Measurements from ENCODE around the gene TOM1L2.
"Not testable (repeated sequence)": the region's sequence is repeated elsewhere in the genome, so short reads cannot be mapped to it uniquely, and the experiment has no call there.

The TOM1L2 gene

GRCh38 chr17:17921192-17922069 is 50.8 kb downstream of the TOM1L2 start:
- DNase-seq: no peak

DNA sequence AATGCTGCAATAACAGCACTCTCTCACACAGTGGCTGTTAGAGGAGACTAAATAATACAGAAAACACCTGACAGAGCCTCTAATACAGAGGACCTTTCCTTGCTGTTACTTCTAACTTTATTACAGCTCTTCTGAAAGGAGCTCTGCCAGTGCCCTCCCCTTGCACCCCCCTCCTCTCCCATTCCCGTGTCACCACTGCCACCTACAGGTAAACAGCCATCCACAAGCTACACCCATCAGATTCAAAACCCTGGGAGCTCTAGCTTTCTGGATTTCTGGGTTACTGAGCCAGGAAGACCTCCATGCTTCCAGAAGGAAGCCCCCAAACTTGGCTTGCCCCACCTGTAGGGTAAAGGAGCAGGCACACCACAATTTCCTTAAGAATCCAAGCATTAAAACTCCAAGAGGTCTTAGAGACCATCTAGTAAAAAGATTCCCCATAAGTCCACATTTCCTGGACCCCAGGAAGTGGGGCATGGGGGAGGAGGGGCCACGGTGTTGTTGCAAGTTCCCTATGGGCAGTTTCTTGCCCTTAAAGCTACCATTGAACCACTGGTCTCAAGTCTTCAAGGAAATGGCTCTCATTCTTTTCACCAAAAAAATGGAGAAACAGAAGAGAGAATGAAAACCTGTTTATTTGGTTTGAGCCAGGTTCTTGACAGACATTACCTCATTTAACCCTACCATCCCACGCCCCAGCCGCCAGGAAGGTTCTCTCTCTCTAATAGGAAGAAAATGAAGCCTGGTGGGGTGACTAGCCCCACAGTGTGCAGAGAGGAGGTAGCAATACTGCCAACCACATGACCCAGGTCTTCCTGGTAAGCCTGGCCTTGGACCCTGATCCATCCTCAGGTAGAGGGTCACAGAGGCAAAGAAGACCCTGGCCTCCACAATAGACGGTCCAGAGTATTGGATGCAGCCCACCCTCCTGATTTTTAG is 52.8 kb downstream of the TOM1L2 start:
- DNase-seq: peak; percentile 56 to 70

DNA sequence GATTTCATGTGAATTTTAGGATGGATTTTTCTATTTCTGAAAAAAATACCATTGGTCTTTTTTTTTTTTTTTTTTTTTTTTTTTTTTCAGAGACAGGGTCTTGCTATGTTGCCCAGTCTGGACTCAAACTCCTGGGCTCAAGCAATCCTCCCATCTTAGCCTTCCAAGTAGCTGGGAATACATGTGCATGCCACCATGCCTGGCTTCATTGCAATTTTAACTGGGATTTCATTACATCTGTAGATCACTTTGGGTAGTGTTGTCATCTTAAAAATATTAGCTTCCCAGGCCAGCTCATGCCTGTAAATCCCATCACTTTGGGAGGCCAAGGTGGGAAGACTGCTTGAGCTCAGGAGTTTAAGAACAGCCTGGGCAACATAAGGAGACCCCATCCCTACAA is 54.8 kb downstream of the TOM1L2 start:
- DNase-seq: no peak

DNA sequence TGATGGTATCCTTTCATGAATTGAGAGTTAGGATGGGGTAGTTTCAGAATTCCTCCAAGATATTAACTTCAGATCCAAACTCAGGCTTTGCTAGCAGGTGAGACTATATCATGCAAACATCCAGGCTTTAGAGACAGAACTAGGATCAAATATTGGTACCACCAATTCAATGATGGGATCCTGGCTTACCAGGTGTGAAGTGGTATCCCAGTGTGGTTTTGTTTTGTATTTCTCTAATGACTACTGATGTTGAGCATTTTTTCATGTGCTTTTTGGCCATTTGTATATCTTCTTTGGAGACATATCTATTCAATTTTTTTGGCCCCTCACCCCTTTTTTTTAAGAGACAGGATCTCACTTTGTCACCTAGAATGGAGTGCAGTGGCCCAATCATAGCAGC is 57.0 kb downstream of the TOM1L2 start:
- no peak for DNase-seq

GRCh38 chr17:17913695-17914332 is 58.4 kb downstream of the TOM1L2 start:
- peak; percentile 14 to 28 for DNase-seq

DNA sequence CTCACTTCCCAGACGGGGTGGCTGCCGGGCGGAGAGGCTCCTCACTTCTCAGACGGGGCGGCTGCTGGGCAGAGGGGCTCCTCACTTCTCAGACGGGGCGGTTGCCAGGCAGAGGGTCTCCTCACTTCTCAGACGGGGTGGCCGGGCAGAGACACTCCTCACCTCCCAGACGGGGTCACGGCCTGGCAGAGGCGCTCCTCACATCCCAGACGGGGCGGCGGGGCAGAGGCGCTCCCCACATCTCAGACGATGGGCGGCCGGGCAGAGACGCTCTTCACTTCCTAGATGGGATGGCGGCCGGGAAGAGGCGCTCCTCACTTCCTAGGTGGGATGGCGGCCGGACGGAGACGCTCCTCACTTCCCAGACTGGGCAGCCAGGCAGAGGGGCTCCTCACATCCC is 59.9 kb downstream of the TOM1L2 start:
- DNase-seq: not testable (repeated sequence)

DNA sequence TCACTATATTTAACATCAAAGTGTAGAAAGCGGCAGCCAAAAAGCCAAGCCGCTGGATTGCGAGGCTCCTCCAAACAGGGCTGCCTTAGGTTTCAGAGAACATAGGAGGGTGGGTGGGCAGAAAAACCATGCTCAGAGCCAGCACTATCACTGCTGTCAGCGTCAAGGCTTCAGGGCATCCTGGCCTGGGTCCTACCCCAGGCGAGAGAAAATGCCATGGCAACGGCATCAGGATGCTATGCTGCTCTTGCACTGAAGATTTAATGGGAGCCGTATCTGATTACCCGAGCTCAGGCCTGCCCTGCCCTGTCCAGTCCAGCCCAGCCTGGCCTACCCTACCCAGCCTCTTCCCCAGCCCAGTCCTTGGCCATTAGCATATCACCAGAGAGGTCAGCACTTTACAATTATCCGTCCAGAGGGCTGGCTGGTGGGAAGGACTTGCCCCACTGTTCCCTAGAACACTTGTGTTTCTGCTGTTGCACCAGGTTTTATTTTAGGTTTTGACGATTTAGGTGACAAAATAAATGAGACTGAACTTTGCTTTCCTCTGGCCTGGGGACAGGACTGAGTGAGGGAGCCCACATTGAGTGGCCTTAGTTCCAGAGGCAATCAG is 61.1 kb downstream of the TOM1L2 start:
- no peak for DNase-seq

GRCh38 chr17:17910060-17910459 is 62.1 kb downstream of the TOM1L2 start:
- DNase-seq: no peak

DNA sequence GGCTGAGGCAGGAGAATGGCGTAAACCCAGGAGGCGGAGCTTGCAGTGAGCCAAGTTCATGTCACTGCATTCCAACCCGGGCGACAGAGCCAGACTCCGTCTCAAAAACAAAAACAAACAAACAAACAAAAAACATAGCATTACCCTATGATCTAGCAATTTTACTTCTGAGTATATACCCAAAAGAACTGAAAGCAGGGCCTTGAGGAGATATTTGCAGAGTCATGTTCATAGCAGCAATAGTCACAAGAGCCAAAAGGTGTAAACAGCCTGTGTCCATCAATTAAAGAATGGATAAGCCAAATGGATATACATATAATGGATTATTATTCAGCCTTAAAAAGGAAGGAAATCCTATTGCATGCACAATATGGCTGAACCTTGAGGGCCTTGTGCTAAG is 63.1 kb downstream of the TOM1L2 start:
- no peak for DNase-seq

- DNase-seq: no peak
Observed at GRCh38 chr17:17907469-17907868, 64.7 kb downstream of the TOM1L2 start.

DNA sequence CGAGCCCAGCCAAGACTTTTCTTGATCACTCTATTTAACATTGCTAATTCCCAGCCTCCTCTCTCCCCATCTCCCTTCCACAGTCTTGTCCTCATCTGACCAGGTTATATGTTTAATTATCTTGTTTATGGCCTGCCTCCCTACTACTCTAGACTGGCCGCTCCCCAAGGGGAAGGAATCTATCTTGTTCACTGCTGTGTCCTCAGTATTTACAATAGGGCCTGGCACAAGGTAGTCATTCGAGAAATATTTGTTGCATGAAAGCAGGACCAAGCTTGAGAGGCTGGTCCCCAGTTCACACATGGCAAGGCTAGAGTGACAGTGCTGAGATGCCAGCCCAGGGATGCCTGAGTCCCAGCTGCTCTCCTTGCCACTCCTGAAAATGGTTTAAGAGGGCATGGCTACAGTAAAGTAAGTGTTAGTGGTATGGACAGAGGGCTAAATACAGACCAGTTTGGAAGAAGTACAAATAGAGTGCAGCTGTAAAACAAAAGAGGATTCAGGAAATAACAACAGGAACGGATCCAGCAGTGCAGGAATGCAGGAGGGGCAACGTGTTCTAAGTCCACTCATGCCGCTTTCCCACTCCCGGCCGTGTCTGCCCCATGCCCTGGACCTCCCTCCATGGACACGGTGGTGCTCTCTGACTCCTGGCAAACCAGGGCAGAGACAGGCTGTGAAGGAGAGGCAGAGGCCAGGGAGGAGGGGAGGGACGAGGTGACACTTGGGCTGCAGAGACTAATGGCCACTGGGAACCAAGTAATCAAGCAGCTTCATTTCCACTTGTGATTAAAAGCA is 65.6 kb downstream of the TOM1L2 start:
- no peak for DNase-seq

- DNase-seq: no peak
Observed at GRCh38 chr17:17905036-17905320, 67.2 kb downstream of the TOM1L2 start.

DNA sequence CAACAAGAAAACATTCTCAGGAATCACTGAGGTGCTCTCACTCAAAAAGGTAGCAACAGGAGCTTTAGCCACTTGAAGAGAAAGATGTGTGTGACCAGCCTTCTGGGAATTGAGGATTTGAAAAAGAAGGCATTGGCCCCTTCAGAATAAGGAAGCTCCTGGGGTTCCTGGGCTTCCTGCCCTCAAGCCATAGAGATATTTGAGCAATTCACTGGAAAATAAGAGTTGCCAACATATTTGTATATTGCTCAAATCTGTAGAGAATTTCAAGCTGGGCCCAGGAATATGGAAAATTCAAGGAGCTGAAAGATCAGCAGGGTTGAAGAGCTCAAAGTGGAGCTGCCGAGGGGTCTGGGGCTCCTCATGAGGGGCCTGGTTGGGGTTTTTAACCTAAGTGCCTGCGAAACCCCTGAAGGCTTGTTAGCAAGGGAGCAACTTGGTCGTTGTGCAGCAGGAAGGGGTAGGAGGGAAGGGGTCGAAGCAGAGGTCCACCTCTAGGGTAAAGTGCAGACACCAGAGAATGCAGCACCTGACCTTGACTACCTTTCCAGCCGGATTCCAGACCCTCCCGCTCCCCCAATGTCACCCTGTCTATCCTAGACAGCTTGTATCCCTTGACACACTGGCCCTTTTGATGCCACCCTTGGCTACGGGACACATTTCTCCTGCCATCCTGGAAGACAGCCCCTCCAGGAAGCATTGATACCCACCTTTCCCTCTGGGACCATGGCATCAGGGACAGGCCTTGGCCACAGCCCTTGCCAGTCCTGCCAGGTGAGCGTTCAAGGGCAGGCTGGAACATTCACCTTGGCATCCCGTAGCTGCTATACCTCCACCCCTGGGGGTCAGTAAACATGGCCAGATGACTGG is 67.8 kb downstream of the TOM1L2 start:
- DNase-seq: no peak

- no peak for DNase-seq
Observed at GRCh38 chr17:17902877-17903276, 69.3 kb downstream of the TOM1L2 start.

DNA sequence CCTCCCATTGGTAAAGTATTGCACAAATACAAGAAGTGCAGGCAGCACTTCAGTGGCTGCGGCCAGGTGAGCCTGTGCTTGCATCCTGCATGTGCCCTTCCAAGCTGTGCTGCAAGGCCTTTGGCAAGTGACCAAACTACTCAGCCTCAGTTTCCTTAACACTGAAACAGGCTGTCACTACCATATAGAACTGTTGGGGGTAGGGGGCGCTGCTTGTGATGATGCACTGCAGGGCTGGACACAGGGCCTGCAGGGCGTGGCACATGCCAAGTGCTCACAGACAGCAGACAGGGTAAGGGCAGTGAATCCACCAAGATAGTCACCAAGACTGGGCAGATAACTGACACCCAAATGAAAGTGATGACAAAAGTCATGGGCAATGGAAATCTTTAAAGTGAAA is 69.8 kb downstream of the TOM1L2 start:
- no peak for DNase-seq

- no peak for DNase-seq
Observed at GRCh38 chr17:17900615-17901520, 71.3 kb downstream of the TOM1L2 start.

GRCh38 chr17:17899486-17899885 is 72.7 kb downstream of the TOM1L2 start:
- no peak for DNase-seq

GRCh38 chr17:17898673-17899072 is 73.5 kb downstream of the TOM1L2 start:
- DNase-seq: no peak

DNA sequence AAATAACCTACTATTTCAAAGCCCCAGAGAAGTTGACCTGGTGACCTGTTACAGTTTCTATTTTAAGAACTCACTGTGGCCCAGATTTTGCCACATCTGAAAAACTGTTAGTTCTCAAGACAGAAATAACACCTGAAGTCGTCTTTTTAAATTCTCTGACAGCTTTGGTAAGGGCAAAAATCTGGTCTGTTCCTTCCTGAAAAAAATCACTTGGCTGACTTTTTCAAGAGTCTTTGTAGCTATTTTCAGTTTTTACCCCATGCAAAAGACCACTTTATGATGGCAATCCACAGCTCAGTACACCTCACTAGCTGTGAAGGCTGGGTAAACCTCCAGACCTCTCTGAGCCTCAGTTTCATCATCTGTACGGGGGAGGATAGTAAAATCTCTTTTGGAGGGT is 74.8 kb downstream of the TOM1L2 start:
- no peak for DNase-seq

DNA sequence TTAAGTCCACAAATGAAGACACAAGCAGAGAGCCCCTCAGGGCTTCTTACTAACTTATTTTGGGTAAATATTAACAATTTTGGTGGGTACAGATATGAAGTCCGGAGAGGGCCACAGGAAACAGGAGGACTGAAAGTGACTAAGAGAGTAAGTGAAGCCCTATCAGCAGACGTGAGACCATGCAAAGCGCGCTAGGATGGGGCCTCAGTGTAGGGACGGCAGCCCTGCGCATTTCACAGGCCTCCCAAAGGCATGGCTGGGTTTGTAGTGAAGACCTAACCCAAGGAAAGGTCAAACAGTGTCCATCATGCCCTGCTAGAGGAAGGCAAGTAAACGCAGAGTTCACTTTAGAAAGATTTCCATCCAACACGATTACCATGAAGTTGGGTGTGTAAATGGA is 75.5 kb downstream of the TOM1L2 start:
- DNase-seq: no peak

All from activated CD4-positive, alpha-beta T cell treated with anti-CD3 and anti-CD28 coated beads for 4 hours (primary cell).